Medulla oblongata (tissue), 1 donor: ENCODE results near the gene CLMN.

Experiments
- DNase-seq: peaks from one replicate; pipeline ENCODE4 v3.0.0-alpha.2; 2015; ENCODE audit errors: extremely low spot score

The CLMN gene

GRCh38 chr14:95344536-95344935, 24.8 kb upstream of the CLMN start:
- DNase-seq = no peak

GRCh38 chr14:95341564-95341963, 21.9 kb upstream of the CLMN start:
- DNase-seq = no peak

GRCh38 chr14:95341115-95341514, 21.4 kb upstream of the CLMN start:
- no peak for DNase-seq

DNA sequence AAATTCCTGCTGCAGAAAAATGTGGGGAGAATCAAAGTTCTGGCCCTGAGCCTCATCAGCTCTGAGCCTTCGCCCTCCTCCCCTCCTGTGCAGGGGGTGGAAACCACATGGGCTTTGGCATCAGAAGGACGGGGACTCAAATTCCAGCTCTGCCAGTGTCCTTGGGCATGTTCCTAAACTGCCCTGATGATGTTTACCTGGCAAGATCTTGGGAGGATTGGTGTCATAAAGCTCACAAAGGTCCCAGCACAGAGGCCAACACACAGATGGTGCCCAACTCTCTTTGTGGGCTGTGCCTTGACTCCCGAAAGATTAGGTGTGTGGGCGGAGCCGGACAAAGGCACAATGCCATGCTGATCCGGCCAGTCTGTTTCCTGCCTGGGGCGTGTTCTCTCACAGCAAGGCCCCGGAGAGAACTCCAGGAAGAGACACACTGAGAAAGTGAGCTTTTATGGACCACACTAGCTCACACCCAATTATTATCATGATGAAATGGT, 20.5 kb upstream of the CLMN start:
- no peak for DNase-seq

- DNase-seq = no peak
Observed at GRCh38 chr14:95339301-95339865, 19.7 kb upstream of the CLMN start.

- no peak for DNase-seq
Observed at GRCh38 chr14:95338436-95338835, 18.7 kb upstream of the CLMN start.

GRCh38 chr14:95337041-95337595, 17.4 kb upstream of the CLMN start:
- DNase-seq = no peak

DNA sequence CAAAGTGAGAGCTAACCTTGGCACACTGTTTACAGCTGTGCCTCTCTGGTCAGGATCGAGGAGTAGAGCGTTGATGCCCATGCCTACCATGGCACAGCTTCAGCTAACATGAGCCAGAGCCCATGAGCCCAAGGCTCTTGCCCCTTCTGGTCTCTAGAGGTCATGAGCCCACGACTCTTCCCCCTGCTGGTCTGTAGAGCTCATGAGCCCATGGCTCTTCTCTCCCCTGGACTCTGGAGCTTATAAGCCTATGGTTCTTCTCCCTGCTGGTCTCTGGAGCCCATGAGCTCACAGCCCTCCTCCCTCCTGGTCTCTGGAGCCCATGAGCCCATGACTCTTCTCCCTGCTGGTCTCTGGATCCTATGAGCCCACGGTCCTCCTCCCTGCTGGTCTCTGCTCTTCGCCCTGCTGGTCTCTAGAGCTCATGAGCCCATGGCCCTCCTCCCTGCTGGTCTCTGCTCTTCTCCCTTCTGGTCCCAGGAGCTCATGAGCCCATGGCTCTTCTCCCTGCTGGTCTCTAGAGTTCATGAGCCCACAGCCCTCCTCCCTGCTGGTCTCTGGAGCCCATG, 16.6 kb upstream of the CLMN start:
- DNase-seq = no peak

DNA sequence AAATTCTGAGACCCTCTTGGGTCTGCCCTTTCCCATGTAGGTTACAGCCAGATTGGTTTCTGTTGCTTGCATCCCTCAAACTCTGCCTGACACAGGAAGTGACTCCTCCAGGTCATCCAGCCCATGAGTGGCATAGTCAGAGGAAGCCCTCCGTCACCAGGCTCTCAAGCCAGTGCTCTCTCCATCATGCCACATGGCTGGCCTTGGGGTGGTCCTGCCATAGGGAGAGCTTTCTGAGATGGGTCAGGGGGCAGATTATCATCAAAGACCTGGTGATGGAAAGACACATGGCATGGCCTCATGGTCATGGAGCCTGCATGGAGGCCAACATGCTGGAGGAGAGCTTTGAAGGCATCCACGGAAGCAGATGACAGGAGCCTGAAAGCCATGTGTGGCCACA, 15.4 kb upstream of the CLMN start:
- DNase-seq = no peak

GRCh38 chr14:95334044-95334443, 14.3 kb upstream of the CLMN start:
- DNase-seq = no peak

GRCh38 chr14:95332641-95333040, 12.9 kb upstream of the CLMN start:
- DNase-seq = no peak

- DNase-seq = no peak
Observed at GRCh38 chr14:95331708-95332408, 12.2 kb upstream of the CLMN start.

DNA sequence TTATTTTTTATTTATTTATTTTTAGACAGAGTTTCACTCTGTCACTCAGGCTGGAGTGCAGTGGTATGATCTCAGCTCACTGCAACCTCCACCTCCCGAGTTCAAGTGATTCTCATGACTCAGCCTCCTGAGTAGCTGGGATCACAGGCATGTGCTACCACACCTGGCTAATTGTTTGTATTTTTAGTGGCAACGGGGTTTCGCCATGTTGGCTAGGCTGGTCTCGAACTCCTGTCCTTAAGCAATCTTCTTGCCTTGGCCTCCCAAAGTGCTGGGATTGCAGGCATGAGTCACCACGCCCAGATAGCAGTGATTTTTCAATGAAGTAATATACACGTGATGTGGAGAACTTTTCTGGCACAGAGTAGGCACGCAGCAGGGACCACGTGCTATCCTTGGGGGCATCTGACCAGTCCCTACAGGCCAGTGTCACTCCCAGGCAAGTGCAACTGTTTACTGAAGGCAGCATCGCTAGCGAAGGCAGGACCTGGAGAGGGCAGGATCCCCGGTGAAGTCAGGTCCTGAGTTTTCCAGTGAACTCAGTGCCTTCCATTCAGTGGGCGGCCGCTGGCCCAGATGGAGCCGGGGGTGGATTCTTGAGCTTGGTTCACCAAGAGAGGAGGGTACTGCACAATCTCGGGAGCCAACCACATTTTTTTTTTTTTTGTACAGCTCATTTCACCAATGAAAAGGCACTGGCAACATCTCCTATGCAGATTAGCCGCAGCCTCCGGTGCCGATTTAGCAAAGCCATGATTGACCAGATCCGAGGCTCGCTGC, 11.1 kb upstream of the CLMN start:
- no peak for DNase-seq

DNA sequence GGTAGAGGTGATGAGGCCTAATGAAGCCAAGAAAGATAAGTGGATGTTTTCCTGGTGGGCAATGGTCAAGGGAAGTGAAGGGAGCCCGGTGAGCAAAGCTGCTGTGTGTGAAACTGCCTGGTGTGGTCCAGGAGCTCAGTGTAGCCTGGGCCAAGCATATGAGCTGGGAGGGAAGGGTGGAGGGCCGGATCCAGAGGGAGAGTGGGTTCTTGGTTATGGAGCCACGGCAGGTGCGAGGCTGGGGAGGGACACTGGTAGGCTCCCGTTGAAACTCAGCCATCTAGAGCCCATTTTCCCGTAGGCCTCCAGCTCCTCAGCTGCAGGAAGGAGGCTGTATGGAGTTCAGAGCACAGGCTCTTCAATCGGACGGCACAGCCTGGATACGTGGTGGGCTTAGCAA, 10.2 kb upstream of the CLMN start:
- DNase-seq = no peak

- DNase-seq = no peak
Observed at GRCh38 chr14:95328729-95329503, 9.2 kb upstream of the CLMN start.

GRCh38 chr14:95327558-95328374, 8.1 kb upstream of the CLMN start:
- DNase-seq = no peak

DNA sequence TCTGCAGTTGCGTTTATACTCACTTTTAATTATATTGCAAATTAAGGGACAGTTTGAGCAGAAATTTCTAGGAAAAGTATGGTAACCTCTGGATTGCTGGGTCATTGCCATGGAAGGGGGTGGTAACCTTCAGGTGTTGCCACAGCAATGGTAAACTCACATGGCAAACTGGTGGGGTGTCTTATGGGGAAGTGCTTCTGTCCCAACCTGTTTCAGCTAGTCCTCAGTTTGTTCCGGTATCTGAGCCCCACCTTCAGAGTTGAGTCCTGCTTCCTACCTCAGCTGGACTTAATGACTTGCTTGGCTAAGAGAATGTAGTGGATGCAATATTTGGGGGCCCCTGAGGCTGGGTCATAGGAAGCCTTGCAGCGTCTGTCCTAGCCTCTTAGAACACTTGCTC, 7.3 kb upstream of the CLMN start:
- no peak for DNase-seq

- no peak for DNase-seq
Observed at GRCh38 chr14:95323917-95324316, 4.2 kb upstream of the CLMN start.

GRCh38 chr14:95323361-95323760, 3.7 kb upstream of the CLMN start:
- DNase-seq = no peak

- DNase-seq = no peak
Observed at GRCh38 chr14:95322651-95323050, 2.9 kb upstream of the CLMN start.
